Measurements from ENCODE around the gene TMEM236.

The TMEM236 gene

GRCh38 chr10:17819836-17820235 lies 67.8 kb downstream of the TMEM236 start:
- no peak overlapping the region for H3K4me3 ChIP-seq (ENCODE audit: low read depth, low read length)

GRCh38 chr10:17820943-17821342 lies 68.9 kb downstream of the TMEM236 start:
- no peak overlapping the region for H3K4me3 ChIP-seq (ENCODE audit: low read depth, low read length)

GRCh38 chr10:17821893-17822292 lies 69.9 kb downstream of the TMEM236 start:
- no peak overlapping the region for H3K4me3 ChIP-seq (ENCODE audit: low read depth, low read length)

GRCh38 chr10:17831341-17831740 lies 79.3 kb downstream of the TMEM236 start:
- no peak overlapping the region for H3K4me3 ChIP-seq (ENCODE audit: low read depth, low read length)

DNA sequence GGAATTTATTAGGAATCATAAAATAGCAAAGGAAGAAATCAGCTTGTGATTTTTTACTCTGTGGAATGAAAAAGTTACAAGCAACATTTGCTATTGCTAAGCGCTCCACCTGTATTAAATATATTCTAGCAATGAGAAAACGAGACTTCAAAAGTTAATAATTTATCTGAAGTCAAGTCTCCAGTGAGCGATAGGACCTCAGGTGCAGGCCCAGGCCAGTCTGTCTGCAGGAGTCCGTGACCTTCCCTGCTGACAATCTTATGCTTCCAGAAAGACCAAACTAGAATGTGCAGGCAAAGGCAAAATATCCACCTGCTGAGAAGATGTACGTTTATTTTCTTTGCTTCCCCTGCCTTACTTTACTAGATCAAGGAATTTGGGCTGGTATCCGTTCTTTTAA lies 79.9 kb downstream of the TMEM236 start:
- no peak overlapping the region for H3K4me3 ChIP-seq (ENCODE audit: low read depth, low read length)

DNA sequence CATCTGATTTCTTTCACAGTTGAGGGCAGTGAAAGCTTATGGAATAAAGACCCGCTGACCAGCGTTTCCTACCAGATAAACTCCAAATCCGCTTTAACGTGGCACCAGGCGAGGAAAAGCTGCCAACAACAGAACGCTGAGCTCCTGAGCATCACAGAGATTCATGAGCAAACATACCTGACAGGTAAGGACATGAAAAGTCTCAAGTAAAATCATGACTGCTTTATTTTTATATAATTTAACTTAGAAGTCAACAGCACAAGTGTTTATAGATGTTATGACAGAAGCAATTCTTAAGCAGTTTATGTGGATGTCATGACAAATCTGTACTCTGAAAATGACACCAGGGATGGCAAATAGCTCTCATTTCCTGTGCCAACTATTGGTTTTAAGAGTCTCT lies 81.7 kb downstream of the TMEM236 start:
- no peak overlapping the region for H3K4me3 ChIP-seq (ENCODE audit: low read depth, low read length)

- no peak overlapping the region for H3K4me3 ChIP-seq (ENCODE audit: low read depth, low read length)
Observed at GRCh38 chr10:17835688-17836087, 83.7 kb downstream of the TMEM236 start.

- H3K4me3 ChIP-seq (ENCODE audit: low read depth, low read length), result no peak overlapping the region
Observed at GRCh38 chr10:17836942-17837341, 84.9 kb downstream of the TMEM236 start.

- no peak overlapping the region for H3K4me3 ChIP-seq (ENCODE audit: low read depth, low read length)
Observed at GRCh38 chr10:17838080-17838648, 86.2 kb downstream of the TMEM236 start.

GRCh38 chr10:17841050-17841449 lies 89.0 kb downstream of the TMEM236 start:
- no peak overlapping the region for H3K4me3 ChIP-seq (ENCODE audit: low read depth, low read length)

- H3K4me3 ChIP-seq (ENCODE audit: low read depth, low read length), result no peak overlapping the region
Observed at GRCh38 chr10:17842641-17843040, 90.6 kb downstream of the TMEM236 start.

GRCh38 chr10:17847585-17848296 lies 95.7 kb downstream of the TMEM236 start:
- no peak overlapping the region for H3K4me3 ChIP-seq (ENCODE audit: low read depth, low read length)

GRCh38 chr10:17848646-17849045 lies 96.6 kb downstream of the TMEM236 start:
- no peak overlapping the region for H3K4me3 ChIP-seq (ENCODE audit: low read depth, low read length)

Measured in iPS-11a (cell line).